Fibroblast of skin of left quadriceps (primary cell): ENCODE measurements around the gene PRKCA.

Experiments
- DNase-seq, 2 experiments: peaks; one replicate each; pipeline ENCODE4 v3.0.0-alpha.2; 2013; ENCODE audit warnings: low read depth in 2 of 2

Gene PRKCA

DNA sequence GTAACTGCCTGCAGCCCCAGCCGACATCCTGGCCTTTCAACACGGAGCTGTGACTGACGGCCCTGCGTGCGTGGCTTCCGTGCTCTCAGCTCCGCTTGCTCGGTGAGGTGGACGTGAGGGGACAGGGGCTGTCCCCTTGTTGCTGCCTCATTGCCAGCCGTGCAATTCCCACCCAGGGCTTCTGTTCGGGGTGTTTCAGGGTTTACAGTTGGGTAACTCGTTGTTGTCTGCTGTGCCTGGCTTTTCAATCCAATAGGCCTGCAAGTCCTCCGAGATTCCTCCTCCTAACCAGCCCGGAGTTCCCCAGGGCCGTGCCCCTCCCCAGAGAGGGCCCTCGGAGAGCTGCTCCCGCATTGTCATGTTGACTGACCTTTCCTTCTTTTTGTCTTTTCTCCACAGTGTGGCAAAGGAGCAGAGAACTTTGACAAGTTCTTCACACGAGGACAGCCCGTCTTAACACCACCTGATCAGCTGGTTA lies 501.1 kb downstream of the PRKCA start:
- DNase-seq: no peak

DNA sequence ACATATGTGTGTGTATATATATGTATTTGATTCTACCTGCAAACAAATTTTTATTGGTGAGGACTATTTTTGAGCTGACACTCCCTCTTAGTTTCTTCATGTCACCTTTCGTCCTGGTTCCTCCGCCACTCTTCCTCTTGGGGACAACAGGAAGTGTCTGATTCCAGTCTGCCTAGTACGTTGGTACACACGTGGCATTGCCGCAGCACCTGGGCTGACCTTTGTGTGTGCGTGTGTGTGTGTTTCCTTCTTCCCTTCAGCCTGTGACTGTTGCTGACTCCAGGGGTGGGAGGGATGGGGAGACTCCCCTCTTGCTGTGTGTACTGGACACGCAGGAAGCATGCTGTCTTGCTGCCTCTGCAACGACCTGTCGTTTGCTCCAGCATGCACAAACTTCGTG lies 503.2 kb downstream of the PRKCA start:
- DNase-seq: no peak

DNA sequence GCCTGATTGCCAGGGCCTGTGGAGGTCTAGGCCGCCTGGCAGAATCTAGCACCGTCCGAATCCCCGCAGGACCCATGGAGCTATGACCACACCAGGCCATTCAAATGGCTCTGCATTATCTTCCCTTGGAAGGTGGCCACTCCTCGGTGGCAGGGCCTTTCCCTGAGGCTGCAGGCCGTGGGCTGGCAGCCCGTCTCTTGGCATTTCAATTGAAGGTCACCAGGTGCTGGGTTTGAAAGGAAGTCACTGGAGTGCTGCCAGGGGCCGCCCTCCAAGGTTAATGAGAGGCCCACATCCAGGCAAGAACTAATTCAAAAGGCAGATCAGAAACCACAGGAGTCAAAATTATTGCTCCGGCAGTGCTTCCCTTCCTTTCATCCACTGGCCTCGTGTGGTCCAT lies 504.8 kb downstream of the PRKCA start:
- no peak for DNase-seq

DNA sequence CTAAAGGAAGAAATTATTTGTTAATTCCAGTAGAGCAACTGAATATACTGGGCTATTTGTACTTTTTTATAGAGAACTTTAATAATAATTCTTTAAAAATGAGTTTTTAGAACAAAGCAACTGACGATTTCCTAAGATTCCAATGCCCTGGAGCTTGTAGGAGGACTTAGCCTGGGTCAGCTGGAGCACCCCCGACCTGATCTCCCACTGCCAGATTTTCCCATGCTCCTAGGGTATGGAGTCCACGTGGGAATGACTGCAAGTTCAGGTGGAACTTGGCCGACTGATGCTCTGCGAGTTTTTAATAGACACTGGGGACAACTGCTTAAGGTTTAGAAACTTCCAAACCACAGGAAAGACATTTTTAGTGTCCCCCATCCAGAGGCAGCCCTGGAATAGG lies 507.0 kb downstream of the PRKCA start:
- no peak for DNase-seq

DNA sequence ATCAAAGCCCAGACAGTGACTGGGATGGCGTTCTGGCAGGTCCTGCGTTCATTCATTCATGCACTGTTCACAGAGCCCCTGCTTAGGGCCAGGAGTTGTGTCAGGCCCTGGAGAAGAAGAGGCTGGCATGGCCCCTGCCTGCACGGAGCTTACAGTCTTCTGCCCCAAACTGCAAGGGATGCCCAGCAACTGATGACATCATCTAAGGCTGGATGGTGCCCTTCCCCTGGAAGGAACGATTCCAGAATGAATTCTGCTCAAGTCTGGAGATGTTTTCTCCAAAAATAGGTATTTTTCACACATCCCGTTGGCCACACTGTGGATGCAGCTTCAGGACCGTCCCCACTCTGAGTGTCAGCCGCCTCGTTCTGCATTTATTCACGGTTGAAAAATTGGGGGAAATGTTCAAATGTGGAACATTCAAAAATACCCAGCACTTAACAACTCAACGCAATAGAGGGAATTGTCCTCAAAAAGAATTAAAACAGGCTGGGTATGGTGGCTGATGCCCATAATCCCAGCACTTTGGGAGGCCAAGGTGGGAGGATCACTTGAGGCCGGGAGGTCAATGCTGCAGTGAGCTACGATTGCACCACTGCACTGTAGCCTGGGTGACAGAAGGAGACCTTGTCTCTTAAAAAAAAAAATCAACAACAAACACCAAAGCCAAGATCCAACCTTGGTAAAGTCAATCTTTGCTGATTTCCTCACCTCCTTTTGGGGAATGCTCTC lies 508.7 kb downstream of the PRKCA start:
- no peak for DNase-seq

DNA sequence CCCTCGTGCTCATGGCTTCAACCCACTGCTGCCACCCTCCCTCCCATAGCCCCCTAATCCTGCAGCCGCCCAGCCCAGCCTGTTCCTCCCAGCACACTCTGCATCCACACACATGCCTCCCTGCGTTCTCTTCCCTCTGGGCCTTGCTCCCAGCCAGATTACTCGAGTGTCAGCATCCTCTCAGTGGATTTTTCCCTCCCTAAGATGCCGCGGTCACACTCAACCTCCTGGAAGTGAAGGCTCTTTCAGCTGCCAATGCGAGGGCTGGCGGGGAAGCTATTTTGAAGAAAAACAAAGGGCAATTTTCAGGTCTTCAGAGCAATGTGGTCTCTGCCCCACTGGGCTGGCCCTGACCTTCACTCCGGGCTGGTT lies 509.3 kb downstream of the PRKCA start:
- DNase-seq: no peak

DNA sequence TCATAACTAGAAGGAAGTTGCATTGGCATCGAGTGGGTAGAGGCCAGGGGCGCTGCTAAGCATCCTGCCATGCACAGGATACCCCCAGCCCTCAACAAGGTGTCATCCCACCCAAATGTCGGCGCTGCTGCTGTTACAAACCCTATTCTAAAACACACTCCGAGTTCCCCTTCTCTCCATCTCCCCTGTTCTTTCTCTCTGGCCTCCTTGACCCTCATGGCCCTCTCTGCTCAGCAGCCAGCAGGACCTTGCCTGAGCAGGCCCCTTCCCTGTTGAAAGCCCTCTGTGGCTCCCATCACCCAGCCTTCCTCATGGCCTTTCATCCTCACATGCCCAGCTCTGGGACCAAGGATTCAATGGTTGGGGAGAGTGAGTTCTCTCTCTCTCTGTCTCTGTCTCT lies 510.2 kb downstream of the PRKCA start:
- DNase-seq: no peak

DNA sequence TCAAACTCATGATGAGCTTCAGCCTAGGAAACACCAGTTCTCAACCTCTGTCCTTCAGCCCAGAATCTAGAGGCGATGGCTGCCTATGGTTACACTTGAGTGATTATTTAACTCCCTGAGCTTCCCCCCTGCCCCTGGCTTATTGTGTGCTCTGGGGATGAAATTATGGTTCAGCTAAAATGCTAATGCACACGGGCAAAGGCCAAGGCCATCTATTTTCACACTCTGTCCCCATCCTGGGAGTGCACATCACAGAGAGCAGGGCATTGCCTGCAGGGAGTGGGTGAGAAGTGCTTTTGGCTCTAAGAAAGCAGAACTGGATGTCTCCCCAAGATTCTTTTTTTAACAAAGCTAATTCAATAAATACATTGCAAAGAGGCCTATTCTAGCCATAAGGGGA lies 510.9 kb downstream of the PRKCA start:
- DNase-seq: no peak

DNA sequence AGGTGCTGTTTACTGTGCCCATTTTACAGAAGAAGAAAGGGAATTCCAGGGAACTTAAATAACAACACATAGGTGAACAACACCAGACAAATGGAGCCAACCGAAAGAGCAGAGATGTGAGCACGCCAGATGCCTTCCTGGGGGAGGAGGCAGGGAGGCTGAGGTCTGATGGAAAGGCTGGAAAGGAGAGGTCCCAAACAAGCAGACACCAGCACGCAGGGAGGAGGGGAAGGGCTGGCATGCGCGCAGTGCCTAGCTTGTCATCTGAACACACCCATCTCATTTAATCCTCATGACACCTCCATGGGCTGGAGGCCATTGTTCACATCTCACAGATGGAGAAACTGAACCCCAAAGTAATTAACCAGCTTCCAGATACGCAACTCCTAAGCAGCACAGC lies 511.6 kb downstream of the PRKCA start:
- no peak for DNase-seq

DNA sequence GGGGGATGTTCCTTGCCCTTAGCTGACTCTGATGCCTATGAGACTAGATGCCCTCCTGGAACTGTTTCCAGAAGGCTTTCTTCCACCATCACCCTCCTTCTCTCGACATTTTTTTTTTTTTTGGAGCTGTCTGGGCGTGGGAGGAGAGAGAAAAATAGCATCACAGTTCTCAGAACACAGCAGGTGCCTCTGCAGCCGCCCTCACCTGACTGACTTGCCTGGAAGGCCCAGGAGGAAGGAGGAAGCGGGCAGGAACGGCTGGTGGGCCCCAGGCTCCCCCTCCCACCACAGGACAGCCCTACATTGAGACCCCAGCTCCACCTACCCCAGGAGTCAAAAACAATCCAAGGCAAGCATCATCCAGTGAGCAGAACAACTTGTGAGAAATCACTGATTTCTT lies 512.2 kb downstream of the PRKCA start:
- DNase-seq: no peak

DNA sequence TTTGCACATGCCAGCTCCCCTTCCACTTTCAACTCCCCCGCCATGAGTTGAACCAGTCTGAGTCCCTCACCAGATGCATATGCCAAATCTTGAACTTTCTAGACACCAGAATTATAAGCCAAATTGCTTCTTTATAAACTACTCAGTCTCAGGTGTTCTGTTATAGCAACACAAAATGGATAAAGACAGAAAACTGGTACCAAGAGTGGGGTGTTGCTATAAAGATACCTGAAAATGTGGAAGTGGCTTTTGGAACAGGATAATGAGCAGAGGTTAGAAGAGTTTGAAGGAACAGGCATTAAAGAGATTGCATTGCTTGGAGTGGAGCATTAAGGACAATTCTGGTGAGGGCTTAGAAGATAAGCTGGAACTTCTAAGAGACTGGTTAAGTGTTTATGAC lies 515.3 kb downstream of the PRKCA start:
- no peak for DNase-seq

DNA sequence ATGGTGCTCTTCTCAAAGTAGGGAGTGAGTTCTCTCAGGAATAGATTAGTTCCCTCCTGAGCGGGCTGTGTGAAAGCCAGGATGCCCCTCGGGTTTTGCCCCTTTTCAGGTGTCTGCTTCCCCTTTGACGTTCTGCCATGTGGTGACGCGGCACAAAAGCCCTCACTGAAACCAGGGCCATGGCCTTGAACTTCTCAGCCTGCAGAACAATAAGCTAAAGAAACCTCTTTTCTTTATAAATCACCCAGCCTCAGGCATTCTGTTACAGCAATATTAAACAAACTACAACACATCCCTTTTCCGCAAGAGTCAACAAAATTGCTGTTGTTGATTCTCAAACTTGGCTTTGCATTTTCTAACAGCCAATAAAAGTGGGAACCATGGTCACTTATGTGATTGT lies 517.1 kb downstream of the PRKCA start:
- DNase-seq: no peak

DNA sequence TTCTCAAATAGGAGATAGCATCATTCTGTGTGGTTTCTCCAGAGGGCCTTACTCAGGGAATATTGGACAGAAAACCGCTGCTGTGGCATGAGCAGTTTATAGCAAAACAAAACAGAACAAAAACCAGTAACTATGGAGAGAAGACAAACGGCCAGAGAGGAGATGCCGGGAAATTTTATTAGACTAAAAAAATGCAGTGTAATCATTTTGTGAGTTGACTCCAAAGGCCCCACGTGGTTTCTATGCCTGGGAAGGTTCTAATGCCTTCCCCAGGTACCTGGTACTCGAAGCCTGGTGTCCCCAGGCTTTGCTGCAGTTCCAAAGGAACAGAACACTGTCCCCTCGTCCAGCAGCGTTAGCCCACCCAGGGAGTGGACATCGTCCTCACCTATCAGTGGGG lies 519.6 kb downstream of the PRKCA start:
- DNase-seq: no peak

DNA sequence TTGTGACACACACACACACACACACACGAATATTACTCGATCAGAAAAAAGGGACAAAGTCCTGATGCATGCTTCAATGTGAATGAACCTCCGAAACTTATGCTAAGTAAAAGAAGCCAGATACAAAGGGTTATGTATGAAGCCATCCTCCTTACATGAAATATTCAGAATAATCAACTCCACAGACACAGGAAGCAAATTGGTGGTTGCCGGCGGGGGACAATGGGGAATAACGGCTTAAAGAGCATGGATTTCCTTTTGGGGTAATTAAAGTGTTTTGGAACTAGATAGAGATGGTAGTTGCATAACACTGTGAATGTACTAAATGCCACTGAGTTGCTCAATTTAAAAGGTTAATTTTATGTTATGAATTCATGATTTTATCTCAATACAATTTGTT lies 524.4 kb downstream of the PRKCA start:
- DNase-seq: no peak

DNA sequence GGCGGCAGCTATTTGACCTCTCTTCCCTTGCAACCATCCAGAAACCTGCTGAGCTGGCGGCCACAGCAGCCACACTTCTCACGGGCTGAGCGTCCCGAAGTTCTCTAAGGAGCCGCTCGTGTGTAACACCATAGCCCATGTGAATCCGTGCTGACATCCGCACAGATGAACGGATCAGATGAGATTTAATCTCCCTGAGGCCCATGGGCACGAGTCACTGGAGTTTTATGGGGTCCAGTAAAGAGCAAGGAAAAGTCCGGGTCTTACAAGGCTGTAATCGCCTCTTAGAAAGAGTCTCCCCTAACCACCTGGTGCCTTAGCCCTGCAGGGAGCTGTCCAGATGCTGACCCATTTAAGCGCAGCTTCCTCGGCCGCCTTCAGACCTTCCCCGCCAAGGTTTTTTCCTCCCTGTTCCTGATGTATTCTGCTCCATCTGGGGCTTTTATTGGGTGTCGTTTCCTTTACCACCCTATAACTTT lies 527.0 kb downstream of the PRKCA start:
- DNase-seq: peak; percentile 20 to 30

DNA sequence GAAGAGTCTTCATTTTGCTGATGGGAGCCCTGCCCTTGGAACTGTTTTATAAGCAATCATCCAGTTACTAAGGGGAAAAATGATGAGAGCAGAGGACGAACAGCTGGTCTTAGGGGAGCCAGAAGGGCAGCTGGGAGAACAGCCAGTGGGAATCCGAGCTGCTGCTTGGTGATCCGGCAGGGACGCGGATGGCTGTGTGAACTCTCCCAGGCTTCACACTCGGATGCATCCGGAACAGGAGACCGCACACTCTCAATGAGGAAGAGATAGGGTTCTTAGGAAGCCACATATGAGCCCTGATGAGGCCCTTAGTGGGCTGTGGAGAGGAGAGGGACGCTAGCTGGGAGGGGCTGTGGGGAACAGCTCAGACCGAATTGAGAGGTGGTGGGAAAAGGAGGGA lies 527.5 kb downstream of the PRKCA start:
- no peak for DNase-seq

DNA sequence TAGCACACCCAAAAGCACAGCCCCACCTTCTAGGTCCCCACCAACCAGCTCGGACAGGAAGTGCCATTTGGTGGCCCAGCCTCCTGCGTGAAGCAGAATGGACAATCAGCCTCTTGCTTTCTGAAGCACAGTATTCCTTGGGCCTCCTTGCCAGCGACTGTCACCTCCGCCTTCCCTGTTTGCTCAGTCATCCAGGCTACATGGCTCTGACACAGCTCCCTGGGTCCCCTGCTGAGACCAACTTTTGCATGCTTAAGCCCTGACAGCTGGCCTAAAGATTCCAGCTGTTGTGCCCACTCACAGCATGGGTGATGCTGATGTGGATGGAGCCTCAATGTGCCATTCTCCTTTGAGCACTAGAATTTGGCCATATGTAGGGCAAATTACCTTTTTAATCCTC lies 528.0 kb downstream of the PRKCA start:
- DNase-seq: no peak

DNA sequence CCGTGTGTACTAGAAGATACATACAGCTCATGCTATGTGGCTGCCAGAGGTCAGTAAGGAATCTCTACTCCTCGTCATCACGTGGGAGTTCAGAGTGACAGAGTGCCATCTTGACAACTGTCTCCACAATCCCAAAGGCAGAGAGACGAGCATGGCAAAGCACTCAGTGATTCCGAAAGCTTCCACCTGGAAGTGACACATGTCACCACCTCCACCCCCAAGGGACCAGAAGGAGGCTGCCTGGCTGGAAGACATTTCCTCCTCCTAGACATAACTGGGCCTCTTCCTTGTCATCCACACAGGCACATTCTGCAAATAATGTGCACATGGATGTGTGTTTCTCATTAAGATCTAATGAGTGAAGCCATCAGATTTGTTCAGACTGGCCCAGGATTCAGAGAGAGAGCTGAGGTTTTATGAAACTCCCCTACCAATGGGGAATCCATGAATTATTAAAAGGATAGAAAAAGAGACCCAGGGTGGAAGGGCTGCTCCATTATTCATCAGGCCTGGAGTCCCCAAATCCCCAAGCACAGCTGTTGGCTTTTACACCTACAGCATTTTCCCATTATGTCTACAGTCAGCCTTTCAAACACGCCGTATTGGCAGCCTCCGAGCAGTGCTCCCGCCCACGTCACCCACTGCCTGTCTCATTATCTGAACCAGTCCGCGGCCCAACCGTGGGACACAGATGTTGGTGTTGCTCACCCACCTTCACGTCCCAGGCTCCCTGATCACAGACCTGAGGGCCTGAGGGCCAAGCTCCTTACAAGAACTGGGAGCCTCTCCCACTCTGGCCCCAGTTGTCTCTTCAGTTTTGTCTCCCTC lies 529.2 kb downstream of the PRKCA start:
- DNase-seq: no peak

DNA sequence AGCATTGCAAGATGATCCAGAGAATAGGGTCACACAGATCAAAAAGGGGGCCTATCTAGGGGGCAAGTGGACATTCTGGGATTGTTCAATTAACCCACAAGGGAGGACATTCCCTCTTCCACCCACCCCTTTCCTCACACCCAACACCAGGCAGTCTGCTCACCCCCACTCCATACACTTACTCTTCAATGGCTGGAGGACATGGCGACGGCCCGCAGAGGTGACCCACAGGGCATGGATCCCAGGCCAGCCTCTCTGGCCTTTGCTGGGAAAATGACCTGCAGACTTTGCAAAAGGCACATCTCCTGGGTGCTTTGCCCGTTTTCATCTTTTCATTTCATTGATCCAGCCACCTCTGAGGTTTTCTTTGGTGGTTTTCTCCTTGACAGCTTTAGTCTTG lies 530.8 kb downstream of the PRKCA start:
- no peak for DNase-seq

DNA sequence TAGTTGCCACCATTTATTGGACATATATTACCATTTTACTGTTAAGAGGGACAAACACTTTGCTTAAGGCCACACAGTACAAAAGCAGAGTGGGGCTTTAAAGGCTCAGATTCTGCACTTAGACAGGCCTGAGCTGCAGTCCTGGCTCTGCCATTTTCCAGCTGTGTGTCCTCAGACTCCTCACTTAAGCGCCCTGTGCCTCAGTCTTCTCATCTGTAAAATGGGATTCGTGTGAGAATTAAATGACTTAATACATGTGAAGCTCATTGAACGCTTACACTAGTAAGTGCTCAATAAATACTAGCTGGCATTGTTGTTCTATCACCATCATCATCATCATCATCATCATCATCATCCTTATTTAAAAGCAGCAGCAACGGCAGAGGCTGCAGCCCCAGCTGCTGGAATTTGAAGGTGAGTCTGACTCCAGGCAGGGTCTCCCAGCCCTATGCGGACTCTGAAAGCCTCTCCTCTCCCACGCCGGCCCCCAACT lies 532.1 kb downstream of the PRKCA start:
- DNase-seq: no peak

DNA sequence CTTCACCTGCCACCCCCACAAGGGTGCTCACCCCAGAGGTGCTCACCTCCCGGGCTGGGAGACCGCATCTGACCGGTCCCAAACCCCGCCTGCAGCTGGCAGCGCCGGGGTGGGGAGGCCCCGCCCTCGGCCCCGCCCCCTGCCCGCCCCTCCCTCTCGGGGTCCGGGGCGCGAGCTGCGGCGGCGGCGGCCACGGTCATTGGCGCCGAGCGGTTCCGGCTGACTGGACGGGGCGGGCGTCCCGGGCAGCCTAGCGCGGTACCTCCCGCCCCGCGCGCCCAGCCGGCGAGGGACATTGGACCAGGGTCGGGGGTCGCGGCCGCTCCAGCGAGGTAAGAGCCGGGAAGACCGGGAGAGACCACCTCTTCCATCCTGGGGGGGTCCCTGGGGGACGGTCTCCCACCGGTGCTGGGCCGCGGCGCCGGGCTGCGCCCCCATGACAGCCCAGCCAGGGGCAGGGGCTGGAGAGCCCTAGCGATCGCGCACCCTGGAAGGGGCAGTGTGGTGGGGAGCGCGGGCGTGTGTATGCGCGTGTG lies 532.6 kb downstream of the PRKCA start, which contains the start of gene CACNG5:
Gene CACNG5 (plus strand): TSS at position 199 of the 536 bp plus-strand sequence. CDS start 42,216 bp downstream, outside the sequence.
- no peak for DNase-seq

DNA sequence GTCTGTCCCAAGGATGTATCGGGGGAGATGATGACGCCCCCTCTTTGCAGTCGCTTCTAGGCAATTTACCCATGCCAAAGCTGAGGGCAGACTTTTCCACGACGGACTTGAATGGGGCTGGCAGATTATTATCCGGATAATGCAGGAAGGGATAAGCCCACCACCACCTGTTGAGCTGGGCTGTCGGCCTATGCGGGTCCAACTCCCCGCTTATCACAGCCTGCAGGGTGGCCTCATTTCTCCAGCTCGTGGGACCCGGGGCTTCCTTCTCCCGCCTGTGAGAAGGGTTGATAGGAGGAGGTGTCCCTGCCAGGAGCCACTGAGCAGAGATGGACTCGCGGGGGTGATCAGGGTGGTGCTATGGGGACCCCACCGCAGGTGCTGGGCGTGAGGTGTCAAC lies 533.1 kb downstream of the PRKCA start:
- DNase-seq: no peak
